ENCODE data around the gene TSHZ2. TPM values are rescaled to one million over a fixed set of nuclear protein-coding genes. Genes with fewer than 3 reads are reported as not detected.

Gene TSHZ2
- total RNA-seq, 1 donor from 2014 or later: 51.9 TPM

DNA sequence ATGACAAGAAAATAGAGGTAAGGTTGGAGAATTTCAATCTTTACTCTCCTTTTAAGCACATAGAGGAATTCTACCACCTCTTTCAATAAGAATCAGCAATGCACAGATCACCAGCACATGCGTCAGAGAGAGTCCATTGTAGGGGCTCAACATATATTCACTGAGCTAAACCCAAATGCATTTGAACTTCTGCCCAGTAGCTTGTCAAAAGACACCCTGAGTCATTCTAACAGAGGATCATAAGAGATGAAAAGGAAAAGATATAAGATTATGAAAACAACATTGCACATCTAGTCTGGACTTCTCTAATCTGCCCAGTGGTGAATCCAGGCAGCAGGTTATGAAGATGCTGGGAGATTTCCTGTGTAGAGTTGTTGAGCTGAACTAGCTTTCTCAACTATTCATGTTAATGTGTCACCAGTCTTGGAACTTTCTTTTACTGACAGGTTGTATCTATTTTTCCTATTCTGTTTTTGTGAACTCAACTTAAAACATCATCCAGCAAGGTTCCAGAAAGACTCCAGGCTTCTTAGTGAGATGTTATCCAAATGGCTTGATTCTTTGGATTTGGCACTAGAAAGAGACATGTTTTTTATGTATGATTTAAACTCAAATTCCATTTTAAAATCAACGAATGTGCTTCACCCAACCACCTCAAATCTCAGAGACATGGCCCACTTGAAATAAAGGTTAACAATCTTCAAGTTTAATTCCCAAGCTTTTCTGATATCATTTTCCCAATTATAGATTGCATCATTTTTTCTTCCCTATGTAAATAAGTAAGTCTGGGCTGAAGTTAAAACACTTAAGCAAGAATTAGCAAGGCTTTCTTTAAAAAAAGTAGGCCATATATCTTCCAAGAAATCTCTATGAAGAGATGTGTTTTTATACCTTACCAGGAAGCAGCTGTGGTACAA, 89.3 kb downstream of the TSHZ2 start:
- Histone ChIP-seq H3K27ac (no peak overlapping the region), H3K4me3 (no peak overlapping the region), H3K36me3 (no peaks in the 10 kb centered on the region), H3K27me3 (no peaks in the 10 kb centered on the region), H3K9me3 (no peaks in the 10 kb centered on the region), H3K4me1 (no peaks in the 10 kb centered on the region)
- TF ChIP-seq, protein P1, sequence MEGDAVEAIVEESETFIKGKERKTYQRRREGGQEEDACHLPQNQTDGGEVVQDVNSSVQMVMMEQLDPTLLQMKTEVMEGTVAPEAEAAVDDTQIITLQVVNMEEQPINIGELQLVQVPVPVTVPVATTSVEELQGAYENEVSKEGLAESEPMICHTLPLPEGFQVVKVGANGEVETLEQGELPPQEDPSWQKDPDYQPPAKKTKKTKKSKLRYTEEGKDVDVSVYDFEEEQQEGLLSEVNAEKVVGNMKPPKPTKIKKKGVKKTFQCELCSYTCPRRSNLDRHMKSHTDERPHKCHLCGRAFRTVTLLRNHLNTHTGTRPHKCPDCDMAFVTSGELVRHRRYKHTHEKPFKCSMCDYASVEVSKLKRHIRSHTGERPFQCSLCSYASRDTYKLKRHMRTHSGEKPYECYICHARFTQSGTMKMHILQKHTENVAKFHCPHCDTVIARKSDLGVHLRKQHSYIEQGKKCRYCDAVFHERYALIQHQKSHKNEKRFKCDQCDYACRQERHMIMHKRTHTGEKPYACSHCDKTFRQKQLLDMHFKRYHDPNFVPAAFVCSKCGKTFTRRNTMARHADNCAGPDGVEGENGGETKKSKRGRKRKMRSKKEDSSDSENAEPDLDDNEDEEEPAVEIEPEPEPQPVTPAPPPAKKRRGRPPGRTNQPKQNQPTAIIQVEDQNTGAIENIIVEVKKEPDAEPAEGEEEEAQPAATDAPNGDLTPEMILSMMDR (IDR thresholded peaks at IDR 0.05): no peak
- intact Hi-C loops (cut with DNase I): no loop called here
- no peak for DNase-seq (ENCODE audit: low spot score in 2 of 2)

DNA sequence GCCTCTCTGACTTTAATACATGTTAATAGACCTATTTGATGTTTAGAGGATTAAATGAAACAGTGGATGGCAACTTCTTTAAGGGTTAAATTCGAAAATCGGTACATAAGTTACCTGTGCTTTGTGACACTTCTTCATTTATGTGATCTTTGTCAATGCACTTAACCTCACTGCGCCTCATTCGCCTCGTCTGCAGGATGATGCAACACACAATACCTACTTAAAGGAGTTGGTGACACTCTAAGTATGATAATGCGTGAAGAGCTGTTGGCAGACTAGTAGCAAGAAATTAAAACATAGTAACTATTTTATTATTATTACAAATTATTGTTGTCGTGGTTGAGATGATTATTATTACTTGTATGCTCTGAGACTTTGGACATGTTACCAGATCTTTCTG, 92.8 kb downstream of the TSHZ2 start:
- H3K27ac ChIP-seq: no peak overlapping the region
- no peaks in the 10 kb centered on the region for H3K36me3 ChIP-seq
- TF ChIP-seq, protein P1 (IDR thresholded peaks at IDR 0.05): no peak
- intact Hi-C loops (cut with DNase I): no loop called here
- H3K4me1 ChIP-seq: no peaks in the 10 kb centered on the region
- no peak for DNase-seq (ENCODE audit: low spot score in 2 of 2)
- H3K4me3 ChIP-seq: no peak overlapping the region
- H3K27me3 ChIP-seq: no peaks in the 10 kb centered on the region
- no peaks in the 10 kb centered on the region for H3K9me3 ChIP-seq

DNA sequence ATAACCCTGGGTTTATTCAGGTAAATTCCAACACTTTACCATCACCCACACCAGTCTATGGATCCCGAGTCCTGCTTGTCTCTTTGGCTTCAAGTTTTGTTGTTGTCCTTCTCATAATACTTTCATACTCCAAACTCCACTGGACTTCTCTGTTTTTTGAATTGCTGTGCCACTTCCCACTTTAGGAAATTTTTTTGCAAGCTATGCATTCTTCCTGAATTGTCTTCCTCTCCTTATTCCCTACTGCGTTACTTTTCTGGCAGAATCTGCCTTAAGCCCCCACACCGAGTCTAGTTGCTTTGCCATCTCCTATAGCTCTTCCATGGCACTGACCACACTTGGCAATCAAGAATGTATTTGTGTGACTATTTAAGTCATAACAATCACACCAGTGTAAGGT, 96.1 kb downstream of the TSHZ2 start:
- Histone ChIP-seq H3K27me3 (no peaks in the 10 kb centered on the region), H3K9me3 (no peaks in the 10 kb centered on the region), H3K4me3 (no peak overlapping the region), H3K4me1 (no peaks in the 10 kb centered on the region), H3K36me3 (no peaks in the 10 kb centered on the region), H3K27ac (no peak overlapping the region)
- intact Hi-C loops (cut with DNase I): no loop called here
- no peak for DNase-seq (ENCODE audit: low spot score in 2 of 2)
- TF ChIP-seq, protein P1 (IDR thresholded peaks at IDR 0.05): no peak

DNA sequence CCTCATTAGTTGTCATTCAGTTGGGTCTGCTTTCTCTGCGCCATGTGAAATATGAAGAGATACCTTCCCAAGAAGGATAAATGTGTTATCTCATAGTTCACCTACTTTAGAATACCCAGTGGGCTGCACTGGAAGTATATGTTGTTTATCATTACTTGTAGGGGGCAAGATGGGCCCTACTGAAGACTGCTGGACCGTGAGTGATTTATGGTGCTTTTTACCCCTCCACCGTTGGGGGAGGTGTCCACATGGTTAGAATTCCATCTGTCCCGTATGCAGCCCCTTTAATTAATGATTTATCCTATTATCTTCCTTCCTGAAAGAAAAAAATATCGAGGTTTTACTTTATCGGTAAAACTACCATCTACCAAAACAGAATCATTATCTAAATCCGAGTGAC, 97.0 kb downstream of the TSHZ2 start:
- no peak for DNase-seq (ENCODE audit: low spot score in 2 of 2)
- no peaks in the 10 kb centered on the region for H3K9me3 ChIP-seq
- H3K36me3 ChIP-seq: no peaks in the 10 kb centered on the region
- no peak overlapping the region for H3K27ac ChIP-seq
- H3K27me3 ChIP-seq: no peaks in the 10 kb centered on the region
- H3K4me3 ChIP-seq: no peak overlapping the region
- TF ChIP-seq, protein P1 (IDR thresholded peaks at IDR 0.05): no peak
- intact Hi-C loops (cut with DNase I): no loop called here
- no peaks in the 10 kb centered on the region for H3K4me1 ChIP-seq

- no peaks in the 10 kb centered on the region for H3K9me3 ChIP-seq
- no peak overlapping the region for H3K4me3 ChIP-seq
- TF ChIP-seq, protein P1 (IDR thresholded peaks at IDR 0.05): no peak
- no peaks in the 10 kb centered on the region for H3K36me3 ChIP-seq
- intact Hi-C loops (cut with DNase I): no loop called here
- no peaks in the 10 kb centered on the region for H3K27me3 ChIP-seq
- DNase-seq (ENCODE audit: low spot score in 2 of 2): no peak
- no peak overlapping the region for H3K27ac ChIP-seq
- H3K4me1 ChIP-seq: no peaks in the 10 kb centered on the region
Observed at GRCh38 chr20:53070224-53070623, 98.1 kb downstream of the TSHZ2 start.

All from ascending aorta (tissue), 2 donors.